Measurements from ENCODE around the gene WNT7A.

GRCh38 chr3:13890377-13891016 is 10.6 kb upstream of the WNT7A start:
- TF ChIP-seq ZNF274 (IDR thresholded peaks at IDR 0.05; ENCODE audit: low read depth, low read length) (no peak), SUZ12 (IDR thresholded peaks at IDR 0.05; ENCODE audit: extremely low read depth, insufficient read depth, insufficient read length) (no peak), YY1 (IDR thresholded peaks at IDR 0.05; ENCODE audit: insufficient read depth, insufficient read length) (no peak)

Data from NT2/D1 (cell line).